ENCODE results near the gene UBE2S.
"Not testable (repeated sequence)": the region's sequence is repeated elsewhere in the genome, so short reads cannot be mapped to it uniquely, and the experiment has no call there.

UBE2S gene

GRCh38 chr19:55424518-55424917 is 16.9 kb upstream of the UBE2S start:
- Histone ChIP-seq H3K27ac (ENCODE audit: poor library complexity, severe bottlenecking) (no peak overlapping the region), H3K4me3 (ENCODE audit: severe bottlenecking) (no peak overlapping the region), H3K9me3 (ENCODE audit: severe bottlenecking) (no peaks in the 10 kb centered on the region), H3K4me1 (ENCODE audit: insufficient read depth, poor library complexity, severe bottlenecking) (no peaks in the 10 kb centered on the region), H3K27me3 (ENCODE audit: insufficient read depth, poor library complexity, severe bottlenecking) (no peaks in the 10 kb centered on the region), H3K36me3 (ENCODE audit: low read depth) (no peaks in the 10 kb centered on the region)
- no peak for TF ChIP-seq CTCF (IDR thresholded peaks at IDR 0.05; ENCODE audit: poor library complexity, severe bottlenecking)
- no peak for DNase-seq (ENCODE audit: low spot score)
- no peak for ATAC-seq (ENCODE audit: low read depth)

GRCh38 chr19:55423225-55424005 is 15.8 kb upstream of the UBE2S start:
- no peak for DNase-seq (ENCODE audit: low spot score)
- no peaks in the 10 kb centered on the region for H3K4me1 ChIP-seq (ENCODE audit: insufficient read depth, poor library complexity, severe bottlenecking)
- no peaks in the 10 kb centered on the region for H3K36me3 ChIP-seq (ENCODE audit: low read depth)
- no peaks in the 10 kb centered on the region for H3K27me3 ChIP-seq (ENCODE audit: insufficient read depth, poor library complexity, severe bottlenecking)
- H3K4me3 ChIP-seq (ENCODE audit: severe bottlenecking), result no peak overlapping the region
- H3K27ac ChIP-seq (ENCODE audit: poor library complexity, severe bottlenecking), result no peak overlapping the region
- no peaks in the 10 kb centered on the region for H3K9me3 ChIP-seq (ENCODE audit: severe bottlenecking)
- no peak for ATAC-seq (ENCODE audit: low read depth)
- TF ChIP-seq CTCF (IDR thresholded peaks at IDR 0.05; ENCODE audit: poor library complexity, severe bottlenecking), result no peak

GRCh38 chr19:55421281-55421680 is 13.7 kb upstream of the UBE2S start:
- not testable (repeated sequence) for H3K27me3 ChIP-seq (ENCODE audit: insufficient read depth, poor library complexity, severe bottlenecking); H3K36me3 ChIP-seq (ENCODE audit: low read depth); H3K9me3 ChIP-seq (ENCODE audit: severe bottlenecking); ATAC-seq (ENCODE audit: low read depth); H3K4me1 ChIP-seq (ENCODE audit: insufficient read depth, poor library complexity, severe bottlenecking); H3K4me3 ChIP-seq (ENCODE audit: severe bottlenecking); H3K27ac ChIP-seq (ENCODE audit: poor library complexity, severe bottlenecking); DNase-seq (ENCODE audit: low spot score)

GRCh38 chr19:55419624-55420236 is 12.1 kb upstream of the UBE2S start:
- Histone ChIP-seq H3K27me3 (ENCODE audit: insufficient read depth, poor library complexity, severe bottlenecking) (no peaks in the 10 kb centered on the region), H3K4me3 (ENCODE audit: severe bottlenecking) (no peak overlapping the region), H3K36me3 (ENCODE audit: low read depth) (no peaks in the 10 kb centered on the region), H3K27ac (ENCODE audit: poor library complexity, severe bottlenecking) (no peak overlapping the region), H3K9me3 (ENCODE audit: severe bottlenecking) (no peaks in the 10 kb centered on the region), H3K4me1 (ENCODE audit: insufficient read depth, poor library complexity, severe bottlenecking) (no peaks in the 10 kb centered on the region)
- ATAC-seq (ENCODE audit: low read depth), result no peak
- DNase-seq (ENCODE audit: low spot score), result no peak
- TF ChIP-seq CTCF (IDR thresholded peaks at IDR 0.05; ENCODE audit: poor library complexity, severe bottlenecking), result no peak

DNA sequence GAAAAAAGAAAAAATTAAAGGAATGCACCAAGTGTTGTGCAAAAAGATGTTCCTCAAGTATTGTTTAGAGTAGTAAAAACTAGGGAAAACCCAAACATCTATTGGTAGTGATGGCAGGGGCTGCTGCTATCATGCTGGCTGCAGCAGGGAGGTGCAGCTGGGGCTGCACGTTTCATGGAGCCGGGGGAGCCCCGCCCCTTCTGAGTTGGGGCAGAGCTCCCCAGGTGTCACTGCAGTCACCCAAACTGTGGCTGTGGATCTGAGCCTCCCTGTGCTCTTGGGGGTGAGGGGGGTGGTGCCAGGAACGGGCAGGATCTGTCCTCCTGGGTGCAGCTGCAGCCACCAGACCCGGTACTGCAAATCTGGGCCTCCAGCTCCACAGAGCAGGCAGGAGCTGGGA is 11.5 kb upstream of the UBE2S start:
- ATAC-seq (ENCODE audit: low read depth), result no peak
- no peak for TF ChIP-seq CTCF (IDR thresholded peaks at IDR 0.05; ENCODE audit: poor library complexity, severe bottlenecking)

More for the DNA sequence above, 11.5 kb upstream of the UBE2S start:
- no peak overlapping the region for H3K4me3 ChIP-seq (ENCODE audit: severe bottlenecking)
- no peaks in the 10 kb centered on the region for H3K27me3 ChIP-seq (ENCODE audit: insufficient read depth, poor library complexity, severe bottlenecking)
- no peak for DNase-seq (ENCODE audit: low spot score)
- no peaks in the 10 kb centered on the region for H3K9me3 ChIP-seq (ENCODE audit: severe bottlenecking)
- no peaks in the 10 kb centered on the region for H3K4me1 ChIP-seq (ENCODE audit: insufficient read depth, poor library complexity, severe bottlenecking)
- no peaks in the 10 kb centered on the region for H3K36me3 ChIP-seq (ENCODE audit: low read depth)
- no peak overlapping the region for H3K27ac ChIP-seq (ENCODE audit: poor library complexity, severe bottlenecking)

Data from RWPE2 (cell line).